ENCODE data around the gene CDH4.

The CDH4 gene

DNA sequence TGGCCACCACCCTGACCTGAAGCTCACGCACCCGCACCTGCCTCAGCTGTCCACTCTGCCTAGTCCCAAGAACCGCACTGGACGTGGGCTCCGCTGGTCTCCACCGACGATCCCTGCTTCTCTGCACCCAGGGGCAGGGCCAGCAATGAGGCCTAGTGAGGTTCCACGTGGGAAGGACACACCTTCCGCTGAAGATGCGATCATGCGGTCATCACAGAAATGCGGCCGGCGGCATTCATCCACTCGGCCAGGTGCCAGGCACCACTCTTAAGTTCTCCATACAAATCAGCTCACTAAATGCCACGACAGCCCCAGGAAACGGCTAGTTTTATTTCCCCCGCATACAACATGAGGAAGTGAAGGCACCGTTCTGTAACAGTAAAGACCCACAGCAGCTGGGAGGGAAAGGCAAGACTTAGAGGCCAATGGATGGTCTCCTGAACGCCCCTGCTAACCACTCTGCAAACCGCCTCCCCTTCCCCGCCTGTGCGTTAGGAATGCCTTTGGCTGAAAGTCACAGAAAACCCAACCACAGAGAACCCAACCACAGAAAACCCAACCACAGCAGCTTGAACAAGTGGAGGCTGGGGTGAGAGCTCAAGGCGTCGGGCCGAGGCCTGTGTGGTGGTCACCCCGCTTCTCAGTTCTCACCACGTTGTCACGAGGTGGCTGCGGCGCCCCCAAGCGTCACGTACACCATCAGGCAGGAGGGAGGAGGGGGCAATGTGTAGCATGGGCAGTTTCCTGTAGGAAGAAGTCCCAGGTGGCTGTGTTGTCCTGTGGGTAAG, 609.2 kb downstream of the CDH4 start:
- no peak for DNase-seq

GRCh38 chr20:61861858-61862257, 609.8 kb downstream of the CDH4 start:
- DNase-seq: no peak

DNA sequence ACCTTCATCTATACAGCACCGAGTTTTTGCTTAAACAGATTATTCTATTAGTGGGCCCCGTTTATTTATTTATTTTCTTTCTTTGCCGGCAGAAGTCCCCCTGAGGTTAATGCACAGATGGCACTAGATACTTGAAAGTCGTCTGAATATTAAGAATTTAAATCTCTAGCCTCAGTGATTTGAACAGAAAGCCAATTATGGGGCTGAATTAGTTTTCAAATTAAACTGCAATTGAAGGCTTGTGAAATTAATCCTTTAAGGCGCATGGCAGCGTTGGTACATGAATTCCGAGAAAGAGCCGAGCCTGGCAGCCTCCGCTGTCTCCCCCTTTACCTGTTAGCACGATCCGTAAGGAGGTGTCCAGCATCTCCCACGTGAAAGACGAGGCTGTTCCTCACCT, 610.8 kb downstream of the CDH4 start:
- no peak for DNase-seq

DNA sequence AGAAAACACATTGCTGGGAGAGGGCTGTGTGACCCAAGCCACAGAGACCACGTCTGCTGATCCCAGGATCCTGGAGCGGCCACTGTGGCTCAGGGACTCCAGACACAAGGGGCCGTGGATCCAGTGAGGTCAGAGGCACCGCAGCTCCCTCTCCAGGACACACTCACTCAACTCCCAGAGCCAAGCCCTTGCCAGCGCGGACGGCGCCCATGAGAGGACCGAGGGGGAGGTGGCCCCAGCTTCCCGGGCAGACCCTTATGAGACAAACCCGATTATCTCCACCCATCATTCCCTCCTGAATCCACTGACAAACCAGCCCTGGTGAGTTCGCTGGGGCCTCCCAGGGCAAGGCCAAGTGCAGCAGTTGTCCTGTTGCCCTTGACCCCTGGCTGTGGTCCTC, 612.4 kb downstream of the CDH4 start:
- no peak for DNase-seq

GRCh38 chr20:61865353-61865752, 613.3 kb downstream of the CDH4 start:
- DNase-seq: no peak

GRCh38 chr20:61866165-61866564, 614.1 kb downstream of the CDH4 start:
- DNase-seq: no peak

DNA sequence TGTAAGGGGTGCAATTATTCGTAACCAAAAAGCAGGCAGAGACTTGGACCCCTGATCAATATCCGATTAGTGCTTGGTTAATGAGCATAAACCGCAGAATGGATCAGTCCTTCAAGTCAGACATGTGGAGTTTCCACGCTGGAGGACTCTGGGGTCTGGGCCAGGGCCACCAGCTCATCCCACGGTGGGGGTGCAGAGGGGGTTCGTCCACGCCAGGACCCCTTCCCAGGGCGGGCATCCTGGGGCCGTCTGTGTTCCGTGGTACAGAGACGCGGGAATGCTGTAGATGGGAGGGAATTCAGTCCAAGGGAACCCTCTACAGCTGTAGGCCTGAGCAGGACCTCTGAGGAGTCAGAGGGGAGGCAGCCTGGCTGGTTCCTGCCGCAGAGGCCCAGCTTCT, 615.9 kb downstream of the CDH4 start:
- no peak for DNase-seq

GRCh38 chr20:61868466-61869090, 616.5 kb downstream of the CDH4 start:
- no peak for DNase-seq

DNA sequence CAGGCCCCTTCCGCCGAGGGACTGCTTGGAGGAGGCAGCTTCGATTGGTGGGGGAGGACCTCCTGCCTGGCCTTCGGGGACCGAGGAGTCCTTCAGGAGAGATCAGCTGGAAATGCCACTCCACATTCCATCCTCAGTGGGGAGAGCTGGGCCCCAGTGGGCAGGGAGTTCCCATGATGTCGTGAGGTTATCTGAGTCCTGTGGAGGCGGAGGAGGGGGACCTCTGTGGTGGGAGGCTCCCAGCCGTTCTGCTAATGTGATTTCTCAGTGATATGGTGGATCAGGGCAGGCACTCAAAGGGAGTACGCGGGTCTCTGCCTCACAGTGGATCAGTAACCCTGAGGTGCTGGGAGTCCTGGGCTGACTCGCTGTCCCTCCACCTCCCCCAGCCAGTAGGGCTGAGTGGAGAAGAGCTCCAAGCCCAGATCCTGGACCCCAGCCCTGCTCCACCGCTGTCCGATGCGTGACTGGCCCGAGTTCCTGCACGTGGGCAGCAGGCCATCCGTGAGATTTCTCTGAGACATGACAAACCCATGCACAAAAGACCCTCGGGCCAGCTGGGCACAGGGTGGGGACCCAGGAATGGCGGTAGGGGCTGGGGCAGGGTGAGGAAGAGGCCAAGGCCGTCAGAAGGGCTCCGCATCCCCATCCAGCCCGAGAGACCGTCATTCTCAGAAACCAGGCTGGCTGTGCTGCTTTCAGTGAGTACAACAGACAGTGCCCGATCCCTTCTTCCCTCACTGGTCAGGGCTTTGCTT, 617.9 kb downstream of the CDH4 start:
- DNase-seq: no peak

DNA sequence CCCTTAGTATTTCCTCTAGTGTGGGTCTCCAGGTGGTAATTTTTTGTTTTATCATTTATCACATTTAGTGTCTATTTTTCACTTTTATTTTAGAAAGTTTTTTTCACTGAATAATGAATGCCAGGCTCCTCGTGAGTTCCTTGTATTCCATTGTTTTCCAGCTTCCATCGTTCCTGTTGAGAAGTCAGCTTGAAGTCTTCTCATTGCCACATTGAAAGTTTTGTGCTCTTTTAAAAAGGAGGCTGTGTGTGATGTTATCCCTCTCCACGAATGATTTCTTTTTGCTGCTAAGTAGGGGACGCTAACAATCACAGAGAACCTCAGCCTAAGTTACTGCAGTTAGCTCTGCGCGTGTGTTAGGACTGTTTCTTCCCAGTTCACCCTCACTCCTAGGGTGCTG, 619.1 kb downstream of the CDH4 start:
- no peak for DNase-seq

- DNase-seq: no peak
These were observed 619.9 kb downstream of the CDH4 start for GRCh38 chr20:61871913-61872312.

DNA sequence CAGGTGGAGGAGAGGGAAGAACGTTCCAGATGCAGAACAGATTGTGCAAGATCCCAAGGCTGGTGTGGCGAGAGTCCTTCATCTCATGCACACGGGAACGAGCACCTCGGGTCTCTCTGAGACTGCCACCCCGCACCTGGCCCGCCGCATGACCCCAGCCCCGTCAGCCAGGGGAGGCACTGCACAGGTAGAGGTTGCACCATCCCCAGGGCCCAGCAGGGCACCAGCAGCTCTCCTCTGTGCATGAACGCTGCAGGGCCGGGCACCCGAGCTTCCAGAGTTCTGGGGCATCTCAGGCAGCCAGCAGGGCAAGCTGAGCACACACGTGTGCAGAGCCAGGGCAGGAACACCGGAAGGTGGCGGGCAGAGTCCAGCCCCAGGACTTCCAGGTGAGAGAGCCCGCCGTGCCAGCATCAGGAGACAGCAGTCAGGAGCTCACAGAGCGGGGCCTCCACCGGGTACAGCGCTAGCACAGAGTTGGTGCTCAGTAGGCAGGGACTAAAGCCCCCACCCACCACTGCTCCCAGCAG, 620.4 kb downstream of the CDH4 start:
- no peak for DNase-seq

GRCh38 chr20:61873651-61874420, 621.8 kb downstream of the CDH4 start:
- DNase-seq: no peak

DNA sequence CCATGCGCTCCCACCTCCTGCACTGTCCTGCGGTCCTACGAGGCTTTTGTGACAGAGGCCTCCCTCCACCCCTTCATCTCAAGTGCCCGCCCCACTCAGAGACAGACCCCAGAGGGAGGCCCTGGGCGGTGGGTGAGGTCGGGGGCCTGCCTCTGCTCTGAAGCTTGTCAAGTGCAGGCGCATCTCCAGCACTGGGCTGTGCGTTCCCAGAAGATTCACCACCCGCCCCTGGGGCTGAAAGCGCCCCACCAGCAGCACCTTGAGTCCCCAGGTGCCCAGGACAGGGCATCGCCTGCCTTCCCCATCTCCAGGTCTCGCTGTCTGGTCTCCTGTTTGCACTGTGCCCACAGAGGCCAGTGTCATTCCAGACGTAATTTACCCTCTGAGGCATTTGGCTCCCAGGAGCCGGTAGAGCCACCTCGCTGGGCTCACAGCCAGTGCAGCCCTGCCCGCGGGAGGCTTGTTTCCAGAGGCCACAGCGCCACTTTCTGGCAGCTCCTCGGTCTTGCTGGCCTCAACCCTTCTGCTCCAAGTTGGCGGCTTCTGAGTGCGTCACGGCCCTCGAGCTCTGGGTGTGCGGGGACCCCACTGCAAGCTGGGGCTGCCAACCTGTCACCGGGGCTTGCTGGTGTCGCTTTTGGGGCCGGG, 622.5 kb downstream of the CDH4 start:
- DNase-seq: no peak

DNA sequence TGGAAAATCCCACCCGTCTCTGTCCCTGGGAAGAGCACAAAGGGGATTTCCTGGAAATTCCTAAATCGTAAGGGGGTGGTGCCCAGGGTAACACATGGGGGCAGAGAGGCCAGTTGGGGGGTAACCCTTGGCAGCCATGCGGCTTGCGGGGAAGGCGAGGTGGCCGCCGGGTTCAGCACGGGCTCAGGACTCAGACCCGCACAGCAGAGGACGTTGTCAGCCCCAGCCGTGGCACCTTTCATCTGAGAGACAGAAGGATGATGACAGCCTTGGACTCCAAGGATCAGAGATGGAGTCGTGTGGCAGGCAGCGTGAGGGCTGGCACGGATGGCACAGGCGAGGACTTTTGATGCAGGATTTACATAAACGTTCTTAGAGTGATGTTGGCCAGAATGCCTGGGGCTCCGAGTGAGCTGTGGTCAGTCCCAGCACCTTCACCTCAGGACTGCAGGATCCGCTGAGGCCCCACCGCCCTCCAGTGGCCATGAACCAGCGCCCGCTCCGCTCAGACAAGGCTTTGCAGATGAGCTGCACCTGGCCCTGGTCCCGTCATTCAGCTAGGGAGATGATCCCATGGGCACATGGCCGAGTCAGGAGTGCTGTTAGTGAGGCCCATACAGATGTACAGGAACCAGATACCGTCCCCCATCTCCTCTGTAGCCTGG, 623.3 kb downstream of the CDH4 start:
- DNase-seq: no peak

DNA sequence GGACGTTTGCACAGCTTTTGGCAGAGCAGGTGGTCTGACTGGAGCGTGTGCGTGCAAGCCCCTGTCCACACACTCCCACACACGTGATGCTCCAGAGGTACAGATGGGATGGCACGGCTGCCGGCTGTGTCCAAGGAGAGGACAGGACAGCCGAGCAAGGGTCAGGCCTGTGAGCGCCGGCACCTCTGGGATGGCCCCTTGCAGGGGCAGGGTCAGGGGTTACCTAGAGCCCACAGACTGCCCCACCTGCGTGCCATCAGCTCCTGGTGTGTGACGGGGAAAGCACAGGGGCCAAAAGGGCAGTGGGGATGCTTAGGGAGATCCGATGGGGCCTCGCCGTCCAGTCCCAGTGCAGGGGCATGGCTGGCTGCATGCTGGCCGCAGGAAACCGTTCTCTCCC, 623.9 kb downstream of the CDH4 start:
- no peak for DNase-seq

- DNase-seq: no peak
These were observed 625.1 kb downstream of the CDH4 start for GRCh38 chr20:61876952-61877728.

DNA sequence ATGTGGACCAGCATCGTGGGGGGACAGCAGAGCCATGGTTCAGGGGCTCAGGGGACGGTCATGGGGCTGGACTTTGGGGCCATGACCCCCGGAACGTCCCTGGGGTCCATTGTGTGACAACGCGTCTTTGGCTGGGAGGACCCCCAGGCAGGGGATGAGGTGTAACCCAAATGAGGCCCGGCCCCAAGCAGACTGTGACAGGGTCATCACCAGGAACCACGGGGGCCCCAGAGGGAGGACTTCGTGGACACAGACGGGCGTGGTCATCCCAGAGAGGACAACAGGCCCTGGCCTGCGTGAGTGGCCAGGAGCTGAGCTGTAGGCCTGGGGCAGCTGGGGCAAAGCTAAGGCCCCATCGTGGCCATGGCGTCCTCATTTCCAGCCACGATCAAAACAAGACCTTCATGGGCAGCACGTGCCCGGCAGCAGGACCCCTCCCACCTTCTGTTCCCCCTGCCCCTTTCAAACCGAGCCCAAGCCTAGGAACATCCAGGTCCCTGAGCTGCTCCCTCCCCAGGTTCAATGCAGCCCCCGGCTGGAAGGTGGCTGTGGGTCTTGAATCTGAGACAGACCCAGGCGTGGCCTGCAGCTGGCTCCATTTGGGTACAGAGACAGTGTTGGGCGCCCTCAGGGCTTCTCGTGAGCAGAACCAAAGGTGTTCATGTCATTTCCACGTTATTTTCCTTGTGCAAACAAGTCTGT, 625.9 kb downstream of the CDH4 start:
- no peak for DNase-seq

- no peak for DNase-seq
These were observed 626.6 kb downstream of the CDH4 start for GRCh38 chr20:61878478-61879302.

DNA sequence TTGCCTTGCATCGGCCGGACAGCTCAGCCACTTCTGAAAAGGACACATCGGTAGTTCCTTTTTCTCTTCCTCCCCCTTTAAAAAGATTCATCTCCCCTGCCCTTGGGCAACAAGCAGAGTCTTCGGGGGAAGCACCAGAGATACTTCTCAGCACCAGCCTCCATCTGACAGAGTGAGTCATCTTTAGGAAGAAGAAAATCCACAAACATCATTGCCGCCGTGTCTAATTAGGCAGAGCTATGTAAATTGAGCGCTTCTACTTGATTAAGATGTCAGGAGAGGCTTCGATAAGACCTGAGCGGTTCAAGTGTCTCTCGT, 627.2 kb downstream of the CDH4 start:
- DNase-seq: no peak
